Panc1 (cell line): ENCODE results near the gene BTN2A1. TPM values are rescaled to one million over a fixed set of nuclear protein-coding genes. Genes with fewer than 3 reads are reported as not detected.

Experiments
- ATAC-seq: fragments of 200-7000 bp; cut with Tn5 transposase; 2 replicates; pipeline ENCODE4 v1.9.1; 2020; ENCODE audit warnings: mild to moderate bottlenecking, moderate library complexity
- BruUV-seq: library from RNA; stranded (reverse); fragments of 400-500 nt; replicated peaks from 2 replicates; lab custom pipeline; 2021; lab: Mats Ljungman, UMichigan
- CTCF ChIA-PET: fragments of 300-600 bp; sonication (Branson Sonifier 250); formaldehyde crosslinking; loops from one replicate; lab custom pipeline; 2022; ENCODE audit warnings: antibody characterized with exemption; lab: Charles Lee
- POLR2A ChIA-PET: fragments of 300-600 bp; sonication (Branson Sonifier 250); formaldehyde crosslinking; loops from one replicate; lab custom pipeline; 2022; ENCODE audit warnings: antibody characterized with exemption; lab: Charles Lee
- DNase-seq: peaks from one replicate; pipeline ENCODE4 v3.0.0-alpha.2; 2010; ENCODE audit warnings: low read depth, low spot score
- H3K27ac ChIP-seq: 2 replicates; pipeline ENCODE4 v1.5.1; 2011; ENCODE audit warnings: mild to moderate bottlenecking, low read length, inconsistent platforms
- H3K27me3 ChIP-seq: fragments of 200-500 bp; sonication (Bioruptor generic); 2 replicates; pipeline ENCODE4 v1.6.0; 2014; ENCODE audit warnings: low read length, inconsistent platforms; ENCODE audit not compliant: control insufficient read depth, insufficient read depth
- H3K36me3 ChIP-seq: fragments of 200-500 bp; sonication (Bioruptor generic); 2 replicates; pipeline ENCODE4 v1.5.1; 2014; ENCODE audit warnings: inconsistent platforms, mild to moderate bottlenecking, low read length, moderate library complexity; ENCODE audit not compliant: control insufficient read depth, insufficient read depth
- H3K4me1 ChIP-seq: 2 replicates; pipeline ENCODE4 v1.5.1; 2011; ENCODE audit warnings: inconsistent platforms, mild to moderate bottlenecking, low read length, moderate library complexity; ENCODE audit not compliant: control insufficient read depth, insufficient read depth
- H3K4me3 ChIP-seq, 2 experiments: 2 replicates each; pipeline ENCODE4 v1.5.1; 2011 to 2012; ENCODE audit warnings: low read depth in 2 of 2, low read length in 2 of 2, mild to moderate bottlenecking in 2 of 2, inconsistent platforms in 1 of 2, moderate library complexity in 1 of 2
- H3K9me3 ChIP-seq: fragments of 200-500 bp; sonication (Bioruptor generic); 2 replicates; pipeline ENCODE4 v1.5.1; 2014; ENCODE audit warnings: low read depth, mild to moderate bottlenecking, inconsistent platforms, low read length, moderate library complexity; ENCODE audit not compliant: control insufficient read depth, insufficient read depth
- CTCF ChIP-seq: fragments of 450-650 bp; IDR thresholded peaks from 2 replicates; pipeline ENCODE4 v1.5.1; 2017; ENCODE audit warnings: mild to moderate bottlenecking
- POLR2AphosphoS5 ChIP-seq: IDR thresholded peaks from 2 replicates; pipeline ENCODE4 v1.6.1; 2012; ENCODE audit warnings: mild to moderate bottlenecking, low read depth, low read length, moderate library complexity
- SIN3A ChIP-seq: IDR thresholded peaks from 2 replicates; pipeline ENCODE4 v1.6.1; 2012; ENCODE audit warnings: low read depth, mild to moderate bottlenecking, low read length, moderate library complexity, borderline replicate concordance; ENCODE audit not compliant: insufficient read depth
- TCF7L2 ChIP-seq: IDR thresholded peaks from 2 replicates; pipeline ENCODE4 v1.6.1; 2011; ENCODE audit warnings: mild to moderate bottlenecking, low read depth, low read length, inconsistent platforms
- in situ Hi-C: cut with HindIII; loops from 2 replicates; pipeline ENCODE4 v1.10.0; 2016; ENCODE audit warnings: low sequenced_read_pairs, low pct_unique_long_range_greater_than_20kb
- intact Hi-C: fragments of 100-400 bp; cut with micrococcal nuclease; formaldehyde crosslinking; loops from one replicate; pipeline ENCODE4 v1.10.0; 2022; ENCODE audit not compliant: unreplicated experiment
- total RNA-seq: library from RNA; stranded (reverse); gene quantifications from one replicate; pipeline ENCODE4 v1.2.1, GENCODE V29; 2021; ENCODE audit not compliant: unreplicated experiment
- TF ChIP-seq, protein P1 (sequence below), 2 experiments: IDR thresholded peaks; 2 replicates each; pipeline ENCODE4 v1.6.1; 2011 to 2012; ENCODE audit warnings: low read depth in 2 of 2, control low read depth in 1 of 2, low read length in 1 of 2, mild to moderate bottlenecking in 1 of 2, moderate library complexity in 1 of 2; ENCODE audit not compliant: insufficient read depth in 1 of 2

BTN2A1 gene
- total RNA-seq, 1 experiment from 2014 or later = 23.0 TPM

DNA sequence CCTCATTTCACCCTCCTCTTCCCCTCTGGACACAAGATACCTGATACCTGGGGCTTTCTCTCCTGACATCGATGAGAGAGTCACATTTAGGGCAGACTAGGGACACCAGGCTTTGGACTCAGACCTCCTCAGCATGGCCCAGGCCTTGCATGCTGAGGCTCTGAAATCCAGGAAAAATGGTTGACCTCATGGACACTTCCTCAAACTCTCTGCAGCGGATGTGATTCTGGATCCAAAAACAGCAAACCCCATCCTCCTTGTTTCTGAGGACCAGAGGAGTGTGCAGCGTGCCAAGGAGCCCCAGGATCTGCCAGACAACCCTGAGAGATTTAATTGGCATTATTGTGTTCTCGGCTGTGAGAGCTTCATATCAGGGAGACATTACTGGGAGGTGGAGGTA, 44.8 kb upstream of the BTN2A1 start:
- POLR2A ChIA-PET = no interaction called here
- CTCF ChIA-PET = no interaction called here
- TF ChIP-seq, protein P1, sequence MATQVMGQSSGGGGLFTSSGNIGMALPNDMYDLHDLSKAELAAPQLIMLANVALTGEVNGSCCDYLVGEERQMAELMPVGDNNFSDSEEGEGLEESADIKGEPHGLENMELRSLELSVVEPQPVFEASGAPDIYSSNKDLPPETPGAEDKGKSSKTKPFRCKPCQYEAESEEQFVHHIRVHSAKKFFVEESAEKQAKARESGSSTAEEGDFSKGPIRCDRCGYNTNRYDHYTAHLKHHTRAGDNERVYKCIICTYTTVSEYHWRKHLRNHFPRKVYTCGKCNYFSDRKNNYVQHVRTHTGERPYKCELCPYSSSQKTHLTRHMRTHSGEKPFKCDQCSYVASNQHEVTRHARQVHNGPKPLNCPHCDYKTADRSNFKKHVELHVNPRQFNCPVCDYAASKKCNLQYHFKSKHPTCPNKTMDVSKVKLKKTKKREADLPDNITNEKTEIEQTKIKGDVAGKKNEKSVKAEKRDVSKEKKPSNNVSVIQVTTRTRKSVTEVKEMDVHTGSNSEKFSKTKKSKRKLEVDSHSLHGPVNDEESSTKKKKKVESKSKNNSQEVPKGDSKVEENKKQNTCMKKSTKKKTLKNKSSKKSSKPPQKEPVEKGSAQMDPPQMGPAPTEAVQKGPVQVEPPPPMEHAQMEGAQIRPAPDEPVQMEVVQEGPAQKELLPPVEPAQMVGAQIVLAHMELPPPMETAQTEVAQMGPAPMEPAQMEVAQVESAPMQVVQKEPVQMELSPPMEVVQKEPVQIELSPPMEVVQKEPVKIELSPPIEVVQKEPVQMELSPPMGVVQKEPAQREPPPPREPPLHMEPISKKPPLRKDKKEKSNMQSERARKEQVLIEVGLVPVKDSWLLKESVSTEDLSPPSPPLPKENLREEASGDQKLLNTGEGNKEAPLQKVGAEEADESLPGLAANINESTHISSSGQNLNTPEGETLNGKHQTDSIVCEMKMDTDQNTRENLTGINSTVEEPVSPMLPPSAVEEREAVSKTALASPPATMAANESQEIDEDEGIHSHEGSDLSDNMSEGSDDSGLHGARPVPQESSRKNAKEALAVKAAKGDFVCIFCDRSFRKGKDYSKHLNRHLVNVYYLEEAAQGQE (IDR thresholded peaks at IDR 0.05; ENCODE audit: insufficient read depth in 1 of 2, low read depth in 2 of 2, low read length in 1 of 2) = no peak
- TF ChIP-seq POLR2AphosphoS5 = no peak
- no peak for TF ChIP-seq TCF7L2
- no peak for TF ChIP-seq CTCF
- no peak for TF ChIP-seq SIN3A
- H3K36me3 ChIP-seq = no peaks in the 10 kb centered on the region
- no peak for ATAC-seq
- intact Hi-C loops (no loop called here), in situ Hi-C loops (no loop called here)
- no peaks in the 10 kb centered on the region for H3K4me1 ChIP-seq
- H3K4me3 ChIP-seq = no peak overlapping the region
- DNase-seq = no peak
- BruUV-seq = no TSS peak
- H3K27ac ChIP-seq = no peak overlapping the region
- no peaks in the 10 kb centered on the region; the same call in 1 of the 2 replicates for H3K9me3 ChIP-seq
- no peaks in the 10 kb centered on the region for H3K27me3 ChIP-seq

DNA sequence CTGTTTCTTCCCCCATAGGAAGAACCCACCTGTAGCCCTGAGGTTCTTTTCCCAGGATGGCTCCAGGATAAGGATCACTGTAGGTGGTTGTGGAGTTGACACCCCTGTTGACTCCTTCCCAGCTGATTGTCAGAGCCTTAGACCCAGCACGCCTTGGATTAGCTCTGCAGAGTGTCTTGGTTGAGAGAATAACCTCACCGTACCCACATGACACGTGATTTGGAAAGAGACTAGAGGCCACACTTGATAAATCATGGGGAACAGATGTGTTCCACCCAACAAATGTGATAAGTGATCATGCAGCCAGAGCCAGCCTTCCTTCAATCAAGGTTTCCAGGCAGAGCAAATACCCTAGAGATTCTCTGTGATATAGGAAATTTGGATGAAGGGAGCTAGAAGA, 43.5 kb upstream of the BTN2A1 start:
- in situ Hi-C loops = no loop called here
- Histone ChIP-seq H3K27me3 (no peaks in the 10 kb centered on the region), H3K4me1 (no peaks in the 10 kb centered on the region), H3K9me3 (no peaks in the 10 kb centered on the region; the same call in 1 of the 2 replicates), H3K4me3 (no peak overlapping the region), H3K36me3 (no peaks in the 10 kb centered on the region), H3K27ac (no peak overlapping the region)
- intact Hi-C loops = no loop called here
- TF ChIP-seq, protein P1 (IDR thresholded peaks at IDR 0.05; ENCODE audit: insufficient read depth in 1 of 2, low read depth in 2 of 2, low read length in 1 of 2) = no peak
- ChIA-PET POLR2A (no interaction called here), CTCF (no interaction called here)
- no peak for DNase-seq
- no TSS peak for BruUV-seq
- ATAC-seq = no peak
